OCI-M2 (cell line): ENCODE data around the gene BCLAF1.
"Not testable (repeated sequence)": the region's sequence is repeated elsewhere in the genome, so short reads cannot be mapped to it uniquely, and the experiment has no call there.

Source experiments
- DNase-seq: peaks from one replicate; lab custom pipeline; 2025; ENCODE audit not compliant: unreplicated experiment; lab: John Stamatoyannopoulos, UW

BCLAF1 gene

GRCh38 chr6:136312975-136313374, 23.3 kb upstream of the BCLAF1 start:
- no peak for DNase-seq

DNA sequence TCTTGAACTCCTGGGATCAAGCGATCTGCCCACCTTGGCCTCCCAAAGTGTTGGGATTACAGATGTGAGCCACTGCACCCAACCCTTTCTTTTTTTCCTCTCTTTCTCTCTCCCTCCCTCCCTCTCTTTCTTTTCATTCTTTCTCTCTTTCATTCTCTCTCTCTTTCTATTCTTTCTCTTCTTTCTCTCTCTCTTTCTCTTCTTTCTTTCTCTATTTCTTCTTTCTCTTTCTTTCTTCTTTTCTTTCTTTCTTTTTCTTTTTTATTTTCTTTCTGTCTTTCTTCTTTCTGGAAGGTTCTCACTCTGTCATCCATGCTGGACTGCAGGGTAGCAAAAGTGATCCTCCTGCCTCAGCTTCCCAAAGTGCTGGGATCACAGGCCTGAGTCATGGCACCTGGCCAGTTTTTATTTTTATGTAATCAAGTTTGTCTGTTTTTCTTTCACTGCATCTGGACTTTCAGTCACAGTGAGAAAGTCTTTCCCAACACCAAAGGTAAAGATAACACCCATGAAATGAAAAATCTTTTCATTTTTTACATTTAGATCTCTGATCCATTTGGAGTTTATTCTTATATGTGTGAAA, 20.2 kb upstream of the BCLAF1 start:
- DNase-seq = no peak

DNA sequence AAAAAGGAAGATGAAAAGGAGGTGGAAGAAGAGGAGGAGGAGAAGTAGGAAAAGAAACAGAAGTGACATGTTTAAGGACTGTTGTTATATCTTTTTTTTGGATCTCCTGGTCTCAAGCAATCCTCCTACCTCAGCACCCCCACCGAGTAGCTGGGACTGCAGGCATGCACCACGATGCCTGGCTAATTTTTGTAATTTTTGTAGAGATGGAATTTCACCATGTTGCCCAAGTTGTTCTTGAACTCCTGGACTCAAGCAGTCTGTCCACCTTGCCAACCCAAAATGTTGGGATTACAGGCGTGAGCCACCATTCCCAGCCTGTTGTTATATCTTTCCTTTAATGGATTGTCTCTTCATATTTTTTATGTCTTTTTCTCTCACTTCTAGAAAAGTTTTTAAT, 19.5 kb upstream of the BCLAF1 start:
- DNase-seq = no peak

- DNase-seq = not testable (repeated sequence)
These were observed 18.8 kb upstream of the BCLAF1 start for GRCh38 chr6:136308469-136308868.

DNA sequence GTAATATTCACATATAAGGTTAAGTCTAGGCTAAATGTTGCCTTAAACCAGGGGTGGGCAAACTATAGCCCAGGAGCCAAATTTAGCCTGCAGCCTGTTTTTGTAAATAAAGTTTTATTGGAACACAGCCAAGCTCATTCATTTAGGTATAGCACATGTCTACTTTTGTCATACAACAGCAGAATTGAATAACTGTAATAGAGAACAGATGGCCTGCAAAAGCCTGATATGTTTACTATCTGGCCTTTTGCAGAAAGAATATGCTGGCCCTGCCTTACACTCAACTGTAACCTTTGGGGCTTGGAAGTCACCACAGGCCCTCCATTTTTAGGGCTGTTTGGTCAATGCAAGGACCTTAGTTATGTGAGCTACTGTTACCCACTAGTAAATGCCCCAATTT, 17.7 kb upstream of the BCLAF1 start:
- DNase-seq = no peak

DNA sequence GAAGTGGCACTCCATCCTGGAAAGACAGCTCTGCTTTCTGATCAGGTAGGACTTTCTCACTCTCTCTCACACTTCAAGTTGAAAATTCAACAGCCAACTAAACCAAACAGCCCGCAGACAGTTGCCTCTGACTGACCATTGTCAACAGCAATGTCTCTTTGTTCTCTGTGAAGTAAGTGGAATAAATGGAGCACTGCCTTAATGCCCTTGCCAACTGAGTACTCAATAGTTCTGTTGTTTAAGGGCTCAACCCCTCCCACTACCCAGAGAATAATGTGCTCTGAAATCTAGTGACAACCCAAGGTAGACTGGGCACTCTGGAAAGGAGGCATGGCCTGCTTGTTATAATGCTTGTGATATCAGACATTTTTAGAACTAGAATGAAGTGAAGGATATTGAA, 16.8 kb upstream of the BCLAF1 start:
- no peak for DNase-seq

- no peak for DNase-seq
These were observed 14.8 kb upstream of the BCLAF1 start for GRCh38 chr6:136304410-136304809.

- DNase-seq = no peak
These were observed 13.9 kb upstream of the BCLAF1 start for GRCh38 chr6:136303516-136303915.

- no peak for DNase-seq
These were observed 5.0 kb upstream of the BCLAF1 start for GRCh38 chr6:136294621-136295020.

- no peak for DNase-seq
These were observed 864 bp upstream of the BCLAF1 start for GRCh38 chr6:136290410-136291010.

DNA sequence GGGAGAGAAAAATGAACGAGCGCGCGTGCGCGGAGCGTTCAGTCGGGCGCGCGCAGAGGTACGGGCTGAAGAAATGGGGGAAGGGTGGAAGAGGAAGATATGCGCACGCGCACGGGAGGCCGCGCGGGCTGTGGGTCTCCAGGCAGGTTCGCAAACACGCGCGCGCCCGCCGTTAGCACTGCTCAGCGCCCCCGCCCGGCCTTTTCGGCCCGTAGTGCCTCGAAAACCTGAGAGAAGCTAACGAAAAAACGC, 393 bp downstream of the BCLAF1 start:
- DNase-seq = no peak

- DNase-seq = no peak
These were observed 900 bp downstream of the BCLAF1 start for GRCh38 chr6:136288566-136289326.

DNA sequence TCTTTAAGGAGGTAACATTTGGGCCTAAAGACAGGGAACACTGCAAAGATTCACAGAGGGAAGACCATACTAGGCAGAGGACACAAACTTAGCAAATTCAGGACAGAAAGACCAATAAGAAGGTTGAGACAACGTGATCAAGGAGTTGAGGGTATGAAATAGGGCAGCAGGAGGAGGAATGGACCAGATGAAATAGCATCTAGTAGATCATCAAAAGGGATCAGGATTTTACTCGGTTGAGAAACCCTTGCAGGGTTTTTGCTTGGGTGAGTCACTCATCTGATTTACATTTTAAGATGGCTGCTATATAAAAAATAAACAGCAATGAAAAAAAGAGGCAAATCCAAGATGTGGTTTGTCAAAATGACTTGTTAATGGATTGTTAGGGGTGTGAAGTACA, 4.7 kb downstream of the BCLAF1 start:
- no peak for DNase-seq

DNA sequence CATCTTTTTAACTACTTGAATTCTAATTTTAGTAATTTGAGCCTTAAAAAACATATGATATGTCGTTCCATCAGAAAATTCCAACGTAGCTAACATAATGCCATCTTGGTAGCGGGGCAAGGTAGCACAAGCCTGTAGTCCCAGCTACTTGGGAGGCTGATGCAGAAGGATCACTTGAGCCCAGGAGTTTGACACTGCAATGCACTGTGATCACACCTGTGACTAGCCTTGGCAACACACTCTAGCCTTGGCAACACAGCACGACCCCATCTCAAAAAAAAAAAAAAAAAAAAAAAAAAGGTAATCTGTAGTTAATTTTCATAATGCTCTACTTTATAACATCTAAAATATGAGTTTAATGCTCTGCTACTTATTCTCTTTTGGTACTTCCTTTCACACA, 6.7 kb downstream of the BCLAF1 start:
- DNase-seq = no peak

DNA sequence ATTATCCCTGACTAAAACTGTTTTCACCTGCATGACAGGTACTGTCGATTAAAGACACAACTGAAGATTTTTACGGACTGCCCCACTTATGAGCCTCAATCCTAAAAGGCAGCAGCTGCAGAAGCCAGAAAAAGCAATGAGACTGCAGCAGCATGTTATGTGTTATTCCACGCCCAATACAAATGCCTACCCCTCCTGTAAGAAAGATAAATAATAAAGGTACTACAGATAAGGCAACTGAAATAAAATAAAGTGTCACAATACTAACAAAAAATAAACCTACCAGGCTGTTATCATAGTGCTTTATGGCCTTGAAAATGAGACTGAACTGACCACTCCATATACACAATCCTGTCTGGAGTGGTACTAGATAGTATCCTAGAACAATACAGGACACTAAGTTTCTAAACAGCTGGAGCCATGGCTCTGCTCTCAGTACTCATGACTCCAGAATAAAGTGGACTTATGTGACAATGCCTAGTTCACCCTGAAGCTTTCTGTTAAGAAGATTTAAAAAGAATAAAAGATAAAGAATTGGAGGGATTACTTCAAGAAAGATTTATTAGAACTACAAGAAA, 9.5 kb downstream of the BCLAF1 start:
- DNase-seq = no peak

- DNase-seq = no peak
These were observed 15.6 kb downstream of the BCLAF1 start for GRCh38 chr6:136274062-136274461.

GRCh38 chr6:136265101-136265500, 24.5 kb downstream of the BCLAF1 start:
- DNase-seq = no peak

DNA sequence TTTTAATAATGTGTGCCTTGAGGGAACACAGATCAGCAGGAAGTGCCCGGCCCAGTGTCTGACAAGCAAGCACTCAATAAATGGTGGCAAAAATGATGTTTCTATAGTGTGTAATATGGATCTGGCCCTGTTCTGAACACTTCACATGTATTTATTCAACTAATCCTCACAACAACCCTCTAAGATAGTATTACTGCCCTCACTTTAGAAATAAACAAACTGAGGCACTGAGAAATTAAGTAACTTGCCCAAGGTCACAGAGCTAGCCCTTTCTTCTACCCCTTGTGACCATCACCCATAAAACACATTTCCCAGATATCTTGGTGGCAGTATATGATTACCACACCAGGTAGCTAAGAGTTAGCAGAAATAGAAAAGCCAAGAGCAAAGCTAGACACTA, 26.7 kb downstream of the BCLAF1 start:
- DNase-seq = no peak

- no peak for DNase-seq
These were observed 34.7 kb downstream of the BCLAF1 start for GRCh38 chr6:136254851-136255466.

GRCh38 chr6:136253734-136254133, 35.9 kb downstream of the BCLAF1 start:
- no peak for DNase-seq

DNA sequence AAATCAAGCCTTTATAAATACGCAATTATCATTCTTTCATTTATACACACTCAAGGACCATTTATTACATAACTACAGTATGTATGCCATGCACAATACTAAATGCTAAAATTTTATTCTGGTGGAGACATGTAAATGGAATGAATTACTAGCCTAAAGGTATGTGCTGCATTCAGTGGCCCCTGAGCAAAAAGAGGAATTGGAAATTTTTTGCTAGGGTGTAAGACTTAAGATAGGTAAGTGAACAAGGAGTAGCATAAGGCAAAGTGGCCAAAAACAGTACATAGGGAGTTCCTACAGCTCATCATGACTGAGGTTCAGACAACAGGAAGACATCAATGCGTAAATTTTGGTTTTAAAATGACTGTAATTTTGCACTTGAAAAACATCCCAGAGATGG, 37.2 kb downstream of the BCLAF1 start:
- no peak for DNase-seq

DNA sequence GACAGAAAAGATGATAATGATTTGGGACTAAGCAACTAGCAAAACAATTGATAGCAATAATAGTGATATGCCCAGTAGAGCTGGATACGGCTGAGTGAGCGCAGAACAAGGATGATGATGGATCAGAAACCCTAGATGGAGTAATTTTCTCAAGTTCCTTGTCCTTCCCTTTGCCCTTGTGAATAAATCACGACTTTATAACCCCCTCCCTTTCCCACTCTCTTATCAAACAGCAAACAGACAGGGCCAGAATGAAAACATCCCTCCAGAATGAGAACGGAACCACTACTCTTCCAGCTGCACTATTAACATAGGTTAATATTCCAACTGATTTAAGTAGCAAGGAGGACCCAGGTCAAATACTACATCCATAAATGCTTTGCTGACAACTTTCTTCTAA, 38.3 kb downstream of the BCLAF1 start:
- DNase-seq = no peak
